ENCODE data around the gene PIGH. TPM values are rescaled to one million over a fixed set of nuclear protein-coding genes. Genes with fewer than 3 reads are reported as not detected.

PIGH gene
- total RNA-seq, 1 experiment from 2014 or later: 9.4 TPM

- Mint-ChIP-seq H3K4me3 (no peak overlapping the region; a peak in 1 of 5 replicates), H3K4me1 (peaks cover 15 to 27% of the 10 kb centered on the region in 2 experiments), H3K9me3 (no peaks in the 10 kb centered on the region; a peak in 1 of 5 replicates), H3K36me3 (ENCODE audit: insufficient read depth in 1 of 3, low read depth in 3 of 3) (no peaks in the 10 kb centered on the region), H3K27me3 (ENCODE audit: low read depth) (peaks cover 97% of the 10 kb centered on the region), H3K27ac (no peak overlapping the region)
- H2AK5ac ChIP-seq (ENCODE audit: insufficient read length, low read length): no peak overlapping the region
- H3K27me3 ChIP-seq (ENCODE audit: insufficient read depth, low read length): peaks cover 49% of the 10 kb centered on the region
- no peaks in the 10 kb centered on the region for H3K79me1 ChIP-seq (ENCODE audit: insufficient read depth, low read depth, low read length, poor library complexity, severe bottlenecking)
- H3K4ac ChIP-seq (ENCODE audit: low read depth, low read length): no peak overlapping the region
- H3K23ac ChIP-seq (ENCODE audit: insufficient read length, low read depth, low read length): no peak overlapping the region
- no peaks in the 10 kb centered on the region; the same call in 1 of the 2 replicates for H3K4me1 ChIP-seq (ENCODE audit: insufficient read depth, low read length)
- H4K8ac ChIP-seq (replicated peaks; ENCODE audit: insufficient read length, low read depth, low read length): no peak overlapping the region
- no peaks in the 10 kb centered on the region for H4K20me1 ChIP-seq (ENCODE audit: control insufficient read depth, insufficient read depth, insufficient read length)
- no peak overlapping the region for H3K14ac ChIP-seq (ENCODE audit: insufficient read depth, low read length)
- H3K9me3 ChIP-seq (ENCODE audit: control insufficient read depth, low read depth, low read length): no peaks in the 10 kb centered on the region
- no peak overlapping the region for H3K18ac ChIP-seq (ENCODE audit: insufficient read length, low read depth, low read length)
- no peak overlapping the region for H3K27ac ChIP-seq (ENCODE audit: insufficient read length, low read depth, low read length)
- no peak overlapping the region for H2BK5ac ChIP-seq (ENCODE audit: insufficient read length, low read length)
- H3K9ac ChIP-seq (ENCODE audit: extremely low read depth, insufficient read length, low read length): no peak overlapping the region
- no peak overlapping the region for H2BK120ac ChIP-seq (ENCODE audit: low read depth, low read length, poor library complexity, severe bottlenecking)
- H2BK15ac ChIP-seq (ENCODE audit: low read depth, low read length): no peak overlapping the region
- no peak overlapping the region for H2BK12ac ChIP-seq (ENCODE audit: insufficient read length, low read depth, low read length)
- H4K91ac ChIP-seq (ENCODE audit: insufficient read length, low read depth, low read length): no peak overlapping the region
- H2AFZ ChIP-seq (ENCODE audit: low read length): no peak overlapping the region
- H2BK20ac ChIP-seq (ENCODE audit: low read depth, low read length, poor library complexity, severe bottlenecking): no peak overlapping the region
- no peaks in the 10 kb centered on the region for H3K79me2 ChIP-seq (ENCODE audit: insufficient read depth, low read length)
- TF ChIP-seq CTCF (conservative IDR thresholded peaks at IDR 0.05): no peak
- DNase-seq: no peak
- no peak overlapping the region for H3T11ph ChIP-seq (ENCODE audit: low read length)
- no peaks in the 10 kb centered on the region for H3K23me2 ChIP-seq (ENCODE audit: insufficient read length, low read depth, low read length, poor library complexity, severe bottlenecking)
- no peak overlapping the region for H3K56ac ChIP-seq (ENCODE audit: insufficient read length, low read depth, low read length)
- H3K4me2 ChIP-seq (ENCODE audit: insufficient read depth, insufficient read length, low read length): no peak overlapping the region
- H4K5ac ChIP-seq (ENCODE audit: insufficient read length, low read depth, low read length): no peak overlapping the region
- WGBS (ENCODE audit: extremely low coverage, insufficient read length, low lambda C conversion rate): no CpG with 5 or more reads among the region's 5 CpGs
Measured at GRCh38 chr14:67607646-67608045, 7.6 kb upstream of the PIGH start.
